ENCODE measurements around the gene TMEM158. TPM values are rescaled to one million over a fixed set of nuclear protein-coding genes. Genes with fewer than 3 reads are reported as not detected.

TMEM158 gene
- total and polyA plus RNA-seq, 2 of the 8 experiments (the other 6 are each of a cell fraction or from before 2014, with no cell fraction given), result 6.8 to 30.3 TPM

- Histone ChIP-seq H2BK20ac (ENCODE audit: low read length) (no peak overlapping the region), H3K9ac (replicated peaks in 1 of 4; ENCODE audit: extremely low read depth in 1 of 4, low read depth in 3 of 4, low read length in 3 of 4) (no peak overlapping the region), H3K23ac (ENCODE audit: insufficient read length) (no peak overlapping the region), H3K4ac (replicated peaks; ENCODE audit: insufficient read length, low read depth, low read length) (no peak overlapping the region), H4K91ac (replicated peaks; ENCODE audit: insufficient read length, low read length) (no peak overlapping the region), H2BK15ac (ENCODE audit: low read length) (no peak overlapping the region), H2BK12ac (ENCODE audit: low read depth, low read length) (no peak overlapping the region), H3K36me3 (ENCODE audit: control insufficient read depth in 2 of 4, insufficient read depth in 4 of 4, low read length in 3 of 4) (no peaks in the 10 kb centered on the region), H3K9me3 (ENCODE audit: insufficient read depth in 2 of 2, low read depth in 1 of 2, low read length in 1 of 2) (no peaks in the 10 kb centered on the region), H2BK120ac (replicated peaks; ENCODE audit: low read depth, low read length) (no peak overlapping the region), H3K4me3 (ENCODE audit: extremely low read depth in 1 of 4, insufficient read depth in 2 of 4, low read depth in 3 of 4, low read length in 4 of 4) (no peak overlapping the region), H3K27ac (ENCODE audit: low read depth, low read length) (no peak overlapping the region), H2BK5ac (ENCODE audit: low read depth, low read length) (no peak overlapping the region), H3K79me2 (ENCODE audit: control insufficient read depth in 1 of 2, insufficient read depth in 2 of 2, low read length in 2 of 2) (no peaks in the 10 kb centered on the region), H4K20me1 (replicated peaks in 1 of 2; ENCODE audit: control insufficient read depth in 1 of 2, insufficient read depth in 2 of 2, low read length in 2 of 2) (no peaks in the 10 kb centered on the region), H3K79me1 (ENCODE audit: low read depth, low read length) (no peaks in the 10 kb centered on the region), H4K8ac (ENCODE audit: extremely low read depth, insufficient read depth, low read length) (no peak overlapping the region), H2AK5ac (ENCODE audit: low read depth, low read length) (no peak overlapping the region), H3K23me2 (ENCODE audit: low read depth, low read length) (no peaks in the 10 kb centered on the region), H3K4me2 (ENCODE audit: insufficient read depth in 1 of 2, low read depth in 2 of 2, low read length in 2 of 2) (no peak overlapping the region), H3K56ac (replicated peaks; ENCODE audit: insufficient read length, low read depth, low read length) (no peak overlapping the region), H3K18ac (ENCODE audit: extremely low read depth, low read length) (no peak overlapping the region), H3K14ac (ENCODE audit: insufficient read length) (no peak overlapping the region), H4K5ac (ENCODE audit: insufficient read length, low read depth, low read length) (no peak overlapping the region), H3K27me3 (replicated peaks in 1 of 4; ENCODE audit: control insufficient read depth in 3 of 4, extremely low read depth in 1 of 4, insufficient read depth in 3 of 4, low read length in 3 of 4) (no peaks in the 10 kb centered on the region), H3K4me1 (replicated peaks in 1 of 4; ENCODE audit: control insufficient read depth in 3 of 4, insufficient read depth in 4 of 4, low read length in 3 of 4) (peaks cover 0 to 6% (median 4%) of the 10 kb centered on the region in 4 experiments; a peak in 5 of 7 replicates), H2AFZ (ENCODE audit: low read length) (no peak overlapping the region)
- FAIRE-seq (no peak), DNase-seq (ENCODE audit: low read depth in 1 of 2, low spot score in 2 of 2) (no peak)
- POLR2A ChIA-PET (ENCODE audit: partially characterized antibody), result no interaction called here
- 56% methylated on average over 6 of the region's 6 CpGs; no CpG with 5 or more reads in 1 of the 2 experiments for WGBS, 2 experiments (ENCODE audit: extremely low coverage in 1 of 2, insufficient coverage in 1 of 2, insufficient read length in 1 of 2, insufficient replicate concordance in 2 of 2, low coverage in 1 of 2, low lambda C conversion rate in 2 of 2, missing lambda C conversion rate in 1 of 2)
- CTCF ChIA-PET (ENCODE audit: partially characterized antibody), result interaction anchor here (0.8 to 1.3 kb wide), 4 partner anchors 10 to 139 kb away, joined by 3 to 4 read pairs (median 4); no protein-coding TSS in a partner anchor
- no peak for TF ChIP-seq SIRT6 (IDR thresholded peaks at IDR 0.05; ENCODE audit: low read length)
- TF ChIP-seq SIN3A (conservative IDR thresholded peaks at IDR 0.05 in 1 of 2, IDR thresholded peaks at IDR 0.05 in 1 of 2; ENCODE audit: low read depth in 1 of 2, low read length in 2 of 2), result no peak
- no peak for TF ChIP-seq TCF12 (IDR thresholded peaks at IDR 0.05; ENCODE audit: low read depth, low read length)
- no peak for TF ChIP-seq RNF2 (IDR thresholded peaks at IDR 0.05; ENCODE audit: borderline replicate concordance, low read depth, low read length, missing control alignments, poor library complexity, severe bottlenecking)
- TF ChIP-seq HDAC6 (IDR thresholded peaks at IDR 0.05; ENCODE audit: low read depth, low read length), result no peak
- TF ChIP-seq FOSL1 (IDR thresholded peaks at IDR 0.05; ENCODE audit: insufficient read depth, low read depth, low read length), result no peak
- TF ChIP-seq CTCF (IDR thresholded peaks at IDR 0.05; ENCODE audit: control extremely low read depth in 1 of 3, insufficient read depth in 1 of 3, low read depth in 1 of 3, low read length in 3 of 3), result no peak
- no peak for TF ChIP-seq GABPA (IDR thresholded peaks at IDR 0.05; ENCODE audit: borderline replicate concordance, insufficient read depth, low read length)
- no peak for TF ChIP-seq GTF2F1 (IDR thresholded peaks at IDR 0.05; ENCODE audit: borderline replicate concordance, low read depth, low read length)
- no peak for TF ChIP-seq POLR2AphosphoS5 (IDR thresholded peaks at IDR 0.05; ENCODE audit: low read depth, low read length)
Observed at GRCh38 chr3:45180051-45180450, 46.0 kb downstream of the TMEM158 start.

All from H1 (cell line).